ENCODE results near the gene SLC5A5.

SLC5A5 gene

GRCh38 chr19:17847538-17848366 is 24.0 kb upstream of the SLC5A5 start, which contains the start of gene JAK3:
JAK3 (minus strand) TSS chr19:17847982; CDS start chr19:17844417, 3,565 bp downstream.
- DNase-seq: peak; percentile 51 to 53

- peak in 1 of 2 donors; percentile 17 for DNase-seq
Observed at GRCh38 chr19:17848595-17849292, 23.0 kb upstream of the SLC5A5 start.

GRCh38 chr19:17854061-17854460 is 17.7 kb upstream of the SLC5A5 start:
- no peak for DNase-seq

DNA sequence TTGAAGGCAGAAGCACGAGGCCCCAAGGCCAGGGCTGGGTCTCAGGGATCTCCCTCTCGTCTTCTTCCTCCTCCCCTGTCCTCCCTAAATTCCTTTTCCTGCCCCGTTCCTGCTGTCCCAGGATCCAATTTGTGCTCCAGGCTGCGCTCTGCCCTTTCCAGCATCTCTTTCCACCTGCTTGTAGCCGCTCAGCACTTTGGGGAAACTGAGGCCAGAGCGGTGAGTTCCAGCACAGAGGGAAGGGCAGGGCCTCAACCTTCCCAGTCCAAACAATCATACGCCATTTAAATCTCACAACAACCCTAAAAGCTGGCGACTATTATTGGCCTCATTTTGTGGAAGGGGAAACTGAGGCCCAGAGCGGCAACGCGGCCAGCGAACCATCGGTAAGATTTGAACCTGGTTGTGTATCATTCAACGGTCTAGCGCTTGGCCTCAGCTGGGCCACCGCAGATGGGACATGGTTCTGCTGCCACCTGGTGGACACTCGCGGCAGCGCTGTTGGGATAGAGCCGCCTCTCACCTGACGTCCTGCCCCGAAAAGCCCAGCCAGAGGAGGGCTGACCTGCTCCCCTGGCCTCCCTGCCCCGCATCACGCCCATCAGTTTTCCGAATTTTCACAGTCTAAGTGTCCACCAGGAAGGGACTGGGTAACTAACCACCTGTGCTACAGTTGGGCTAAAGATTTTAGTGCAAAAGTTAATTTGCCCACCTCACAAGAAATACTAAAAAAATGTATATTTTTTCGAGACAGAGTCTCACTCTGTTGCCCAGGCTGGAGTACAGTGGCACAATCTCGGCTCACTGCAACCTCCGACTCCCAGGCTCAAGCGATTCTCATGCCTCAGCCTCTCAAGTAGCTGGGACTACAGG is 16.2 kb upstream of the SLC5A5 start:
- peak; percentile 58 to 96 for DNase-seq

DNA sequence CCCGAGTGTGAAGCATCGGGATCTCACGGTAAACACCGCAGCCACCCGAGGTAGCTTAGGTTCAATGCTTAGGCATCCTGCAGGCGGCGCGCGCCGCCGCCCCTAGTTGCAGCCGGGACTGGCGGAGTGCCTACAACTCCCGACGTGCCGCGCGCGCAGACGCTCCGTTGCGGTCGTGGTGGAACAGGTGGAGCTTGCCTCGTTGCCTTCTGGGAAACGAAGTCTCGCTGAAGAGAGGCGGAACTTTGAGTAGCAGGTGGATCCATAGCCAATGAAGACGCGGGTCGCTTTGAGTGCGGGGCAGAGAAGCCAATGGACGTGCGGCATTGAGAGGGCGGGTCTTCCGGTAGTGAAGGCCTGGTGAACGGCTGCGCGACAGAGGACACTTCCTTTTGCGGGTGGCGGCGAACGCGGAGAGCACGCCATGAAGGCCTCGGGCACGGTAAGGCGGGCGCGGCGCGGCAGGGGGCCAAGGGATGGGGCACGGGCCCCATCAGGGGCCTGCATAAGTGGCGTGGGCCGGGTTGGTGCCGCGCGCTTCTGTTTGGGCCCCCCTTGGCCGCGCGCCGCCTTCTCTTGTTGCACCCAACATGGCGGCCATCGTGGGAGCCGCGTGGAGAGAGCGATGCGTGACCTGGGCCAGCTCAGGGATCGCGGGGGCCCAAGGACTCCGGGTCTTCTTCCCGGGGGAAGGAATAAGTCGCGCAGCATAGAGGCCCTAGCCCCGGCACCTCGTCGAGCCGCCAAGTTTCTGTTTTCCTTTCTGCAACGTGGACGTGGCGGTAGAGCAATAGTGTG is 12.0 kb upstream of the SLC5A5 start, which contains the start of gene RPL18A:
TSS of gene RPL18A (plus strand) at position 378 of the 798 bp plus-strand sequence. CDS start at position 425, 47 bp downstream.
- peak; percentile 98 to 100 for DNase-seq

- DNase-seq: peak; percentile 23 to 43
Observed at GRCh38 chr19:17860331-17860992, 11.3 kb upstream of the SLC5A5 start.

DNA sequence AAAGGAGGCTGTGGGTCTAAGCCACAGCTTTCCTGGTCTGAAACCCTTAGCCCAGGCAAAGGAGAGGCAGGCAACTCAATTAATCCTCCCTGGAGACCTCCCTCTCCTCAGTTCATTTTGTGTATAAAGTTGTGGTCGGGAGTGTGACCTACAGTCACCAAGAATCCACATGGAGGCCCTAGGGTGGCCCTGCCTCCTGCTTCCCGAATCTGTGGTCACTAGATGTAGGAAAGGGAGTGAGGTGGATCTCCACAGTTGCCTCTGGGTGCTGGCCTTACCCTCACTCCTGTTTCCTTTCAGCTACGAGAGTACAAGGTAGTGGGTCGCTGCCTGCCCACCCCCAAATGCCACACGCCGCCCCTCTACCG is 10.8 kb upstream of the SLC5A5 start:
- no peak for DNase-seq

DNA sequence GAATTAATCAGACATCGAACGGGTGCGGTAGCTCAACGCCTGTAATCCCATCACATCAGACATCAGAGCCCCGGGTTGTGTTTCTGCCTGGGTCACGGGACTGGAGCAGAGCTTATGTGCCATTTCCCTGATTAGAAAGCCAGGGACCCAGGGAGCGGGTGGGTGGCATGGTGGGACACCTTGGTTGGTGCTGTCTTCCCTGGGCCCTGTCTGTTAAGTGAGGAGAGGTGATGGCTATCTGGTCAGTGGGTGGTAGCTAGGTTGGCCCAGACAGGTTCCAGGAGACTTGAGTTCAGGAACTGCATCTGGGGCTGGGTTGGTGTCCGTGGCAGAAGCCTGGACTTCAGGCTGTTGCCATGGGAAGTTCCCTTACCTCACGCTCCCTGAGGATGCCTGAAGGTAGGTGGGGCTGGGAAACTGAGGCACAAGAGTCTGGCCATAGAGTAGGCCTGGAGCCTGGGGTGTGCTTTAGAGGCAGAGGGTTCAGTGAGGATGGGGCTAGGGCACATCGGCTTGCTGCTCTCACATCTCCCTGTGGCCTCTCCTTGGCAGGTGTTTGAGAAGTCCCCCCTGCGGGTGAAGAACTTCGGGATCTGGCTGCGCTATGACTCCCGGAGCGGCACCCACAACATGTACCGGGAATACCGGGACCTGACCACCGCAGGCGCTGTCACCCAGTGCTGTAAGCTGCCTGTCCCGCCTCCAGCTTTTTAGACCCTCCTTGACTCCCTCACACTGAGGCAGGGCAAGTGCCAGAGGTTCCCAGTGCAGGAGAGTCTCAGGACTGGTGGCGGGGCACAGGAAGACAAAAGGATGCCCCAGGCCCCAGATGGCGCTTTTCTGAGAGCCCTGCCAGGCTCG is 10.0 kb upstream of the SLC5A5 start:
- DNase-seq: no peak

DNA sequence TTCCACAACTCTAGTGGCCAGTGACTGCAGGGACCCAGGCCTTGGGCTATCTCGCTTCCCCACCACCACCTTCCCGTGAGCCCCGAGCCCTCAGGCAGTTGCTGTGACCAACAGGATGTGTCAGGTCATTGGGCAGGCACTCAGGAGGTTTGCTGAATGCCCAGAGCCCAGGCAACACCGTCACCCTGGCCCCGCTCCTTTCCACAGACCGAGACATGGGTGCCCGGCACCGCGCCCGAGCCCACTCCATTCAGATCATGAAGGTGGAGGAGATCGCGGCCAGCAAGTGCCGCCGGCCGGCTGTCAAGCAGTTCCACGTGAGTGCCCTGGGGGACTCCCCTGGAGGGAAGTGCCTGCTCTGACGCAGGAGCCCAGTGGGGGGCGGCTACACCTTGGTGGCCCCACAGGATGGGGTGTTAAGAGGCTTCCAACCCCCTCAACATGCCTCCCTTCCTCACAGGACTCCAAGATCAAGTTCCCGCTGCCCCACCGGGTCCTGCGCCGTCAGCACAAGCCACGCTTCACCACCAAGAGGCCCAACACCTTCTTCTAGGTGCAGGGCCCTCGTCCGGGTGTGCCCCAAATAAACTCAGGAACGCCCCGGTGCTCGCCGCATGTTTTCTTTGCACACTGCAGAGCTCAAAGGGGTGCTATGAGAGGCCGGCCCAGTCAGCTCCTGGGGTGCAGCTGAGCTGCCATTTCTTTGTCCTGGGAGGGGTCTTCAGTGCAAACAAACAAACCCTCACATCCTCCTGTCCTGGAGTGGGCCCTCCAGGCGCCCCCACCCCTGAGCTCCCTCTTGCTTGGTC is 8.8 kb upstream of the SLC5A5 start:
- DNase-seq: no peak

GRCh38 chr19:17863520-17864182 is 8.1 kb upstream of the SLC5A5 start:
- no peak for DNase-seq

DNA sequence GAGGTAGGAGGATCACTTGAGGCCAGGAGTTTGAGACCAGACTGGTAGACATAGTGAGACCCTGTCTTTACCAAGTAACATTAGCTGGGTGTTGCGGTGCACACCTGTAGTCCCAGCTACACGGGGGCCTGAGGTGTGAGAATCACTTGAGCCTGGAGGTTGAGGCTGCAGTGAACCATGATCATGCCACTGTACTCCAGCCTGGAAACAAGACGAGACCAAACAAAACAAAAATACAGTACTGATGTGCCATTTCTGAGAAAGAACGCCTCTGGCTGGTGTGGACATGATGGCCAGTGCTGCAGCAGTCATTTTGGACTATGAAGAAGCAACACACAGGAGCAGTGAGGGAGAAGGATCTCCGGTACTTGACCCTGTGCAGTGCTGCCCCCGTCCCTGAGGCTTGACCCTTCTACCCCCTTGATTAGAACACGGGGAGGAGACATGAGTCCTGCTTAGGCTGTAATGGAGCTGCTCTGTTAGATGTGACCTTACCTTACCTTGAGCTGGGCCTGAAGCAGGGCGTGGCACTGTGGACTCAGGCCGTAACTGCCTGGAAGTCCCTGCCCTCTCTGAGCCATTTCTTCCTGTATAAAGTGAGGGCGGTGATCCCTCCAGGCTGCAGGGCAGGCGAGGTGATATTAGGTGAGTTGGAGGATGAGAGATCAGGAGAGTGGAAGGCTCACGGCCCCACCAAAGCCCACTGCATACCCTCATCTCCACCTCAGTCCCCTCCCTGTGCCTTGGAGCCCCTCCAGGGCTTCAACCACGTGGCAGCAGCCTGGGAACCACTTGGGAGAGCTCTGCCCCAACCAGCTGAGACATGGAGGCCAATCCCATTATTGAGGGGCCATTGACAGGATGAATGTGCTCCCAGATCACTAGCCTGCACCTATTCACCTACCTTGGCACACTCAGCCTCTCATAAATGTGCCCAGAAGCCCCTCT is 6.1 kb upstream of the SLC5A5 start:
- DNase-seq: no peak

GRCh38 chr19:17866312-17866963 is 5.3 kb upstream of the SLC5A5 start:
- no peak for DNase-seq

- DNase-seq: no peak
Observed at GRCh38 chr19:17866964-17867486, 4.7 kb upstream of the SLC5A5 start.

DNA sequence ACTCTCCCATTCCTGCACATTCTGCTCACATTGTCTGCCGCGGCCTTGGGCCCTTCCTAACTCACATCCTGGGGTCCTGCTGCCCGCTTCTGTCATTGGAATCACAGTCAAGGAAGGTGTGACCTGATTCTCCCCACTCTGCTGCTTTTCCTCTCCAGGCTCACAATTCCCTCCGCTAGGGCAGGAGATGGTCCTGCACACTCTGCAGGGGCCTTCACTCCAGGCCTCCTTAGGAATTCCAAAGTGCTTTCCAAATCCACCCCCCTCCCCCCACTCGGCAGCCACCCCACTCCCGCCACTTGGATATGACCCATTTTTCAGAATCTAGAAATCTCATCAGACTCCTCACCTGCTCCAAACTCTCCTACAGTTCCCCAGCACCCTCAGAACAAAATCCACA is 3.1 kb upstream of the SLC5A5 start:
- no peak for DNase-seq

GRCh38 chr19:17869114-17869608 is 2.6 kb upstream of the SLC5A5 start:
- DNase-seq: no peak

DNA sequence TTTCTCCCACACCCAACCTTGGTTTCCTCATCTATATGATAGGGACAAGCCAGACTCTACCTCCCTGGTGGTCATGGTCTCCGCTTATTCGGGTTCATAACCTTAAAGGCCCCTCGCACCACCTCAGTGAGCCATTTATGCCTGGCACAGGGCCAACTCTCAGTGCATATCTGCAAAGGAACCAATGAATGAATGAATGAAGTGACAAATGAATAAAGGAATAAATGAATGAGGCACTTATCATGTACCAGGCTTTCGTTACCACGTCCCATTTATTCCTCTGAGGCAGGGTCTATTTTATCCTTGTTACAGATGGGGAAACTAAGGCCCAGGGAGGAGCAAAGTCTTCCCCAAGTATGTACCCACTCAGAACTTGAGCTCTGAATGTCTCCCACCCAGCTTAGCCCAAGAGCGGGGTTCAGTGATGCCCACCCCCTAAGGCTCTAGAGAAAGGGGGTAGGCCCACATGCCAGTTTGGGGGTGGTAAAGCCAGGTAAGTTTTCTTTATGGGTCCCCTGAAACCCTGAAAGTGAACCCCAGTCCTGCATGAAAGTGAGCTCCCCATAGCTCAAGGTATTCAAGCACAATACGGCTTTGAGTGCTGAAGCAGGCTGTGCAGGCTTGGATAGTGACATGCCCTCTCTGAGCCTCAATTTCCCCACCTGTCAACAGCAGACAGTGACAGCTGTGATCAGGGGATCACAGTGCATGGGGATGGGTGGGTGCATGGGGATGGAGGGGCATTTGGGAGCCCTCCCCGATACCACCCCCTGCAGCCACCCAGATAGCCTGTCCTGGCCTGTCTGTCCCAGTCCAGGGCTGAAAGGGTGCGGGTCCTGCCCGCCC is 490 bp upstream of the SLC5A5 start:
- no peak for DNase-seq

Data from inflammatory macrophage treated with lipopolysaccharide for 1 hour (primary cell).